IMR-90 (cell line): ENCODE results near the gene SLC22A31. TPM values are rescaled to one million over a fixed set of nuclear protein-coding genes. Genes with fewer than 3 reads are reported as not detected.

Experiments
- ATAC-seq: fragments of 200-7000 bp; cut with Tn5 transposase; 2 replicates; pipeline ENCODE4 v1.9.1; 2020; ENCODE audit warnings: low read depth, mild to moderate bottlenecking, moderate library complexity
- BruUV-seq: library from RNA; stranded (reverse); fragments of 400-500 nt; replicated peaks from 2 replicates; lab custom pipeline; 2021; lab: Mats Ljungman, UMichigan
- CTCF ChIA-PET: fragments of 300-600 bp; formaldehyde crosslinking; extraction: SDS; loops from one replicate; lab custom pipeline; 2021; ENCODE audit warnings: antibody characterized with exemption; lab: Yijun Ruan, JAX
- POLR2A ChIA-PET: fragments of 300-600 bp; sonication (Branson Sonifier 250); formaldehyde crosslinking; loops from one replicate; lab custom pipeline; 2022; ENCODE audit warnings: antibody characterized with exemption; ENCODE audit not compliant: unreplicated experiment; lab: Charles Lee
- DNase-seq: peaks from one replicate; pipeline ENCODE4 v3.0.0; 2013
- H2AFZ ChIP-seq: replicated peaks from 2 replicates; pipeline ENCODE3; 2013; ENCODE audit warnings: low read length, mild to moderate bottlenecking; ENCODE audit not compliant: poor library complexity
- H2AK5ac ChIP-seq: 2 replicates; pipeline ENCODE4 v1.6.1; 2013; ENCODE audit warnings: low read depth, low read length, inconsistent platforms
- H2AK9ac ChIP-seq: replicated peaks from 2 replicates; pipeline ENCODE3; 2013; ENCODE audit warnings: mild to moderate bottlenecking, low read depth, low read length, moderate library complexity; ENCODE audit not compliant: poor library complexity
- H2BK120ac ChIP-seq: 2 replicates; pipeline ENCODE4 v1.6.1; 2013; ENCODE audit warnings: low read depth, low read length, inconsistent platforms
- H2BK15ac ChIP-seq: 3 replicates; pipeline ENCODE4 v1.6.1; 2013; ENCODE audit warnings: low read depth, low read length, inconsistent platforms
- H2BK20ac ChIP-seq: 2 replicates; pipeline ENCODE4 v1.6.1; 2013; ENCODE audit warnings: low read depth, mild to moderate bottlenecking, inconsistent platforms, low read length, moderate library complexity
- H2BK5ac ChIP-seq: 2 replicates; pipeline ENCODE4 v1.6.1; 2013; ENCODE audit warnings: mild to moderate bottlenecking, low read depth, low read length, inconsistent platforms; ENCODE audit not compliant: poor library complexity, severe bottlenecking
- H3K14ac ChIP-seq: replicated peaks from 2 replicates; pipeline ENCODE4 v1.6.1; 2013; ENCODE audit warnings: low read depth, low read length, inconsistent platforms
- H3K18ac ChIP-seq: 2 replicates; pipeline ENCODE4 v1.6.1; 2013; ENCODE audit warnings: low read depth, low read length, control low read depth
- H3K23ac ChIP-seq: 2 replicates; pipeline ENCODE4 v1.6.1; 2013; ENCODE audit warnings: low read depth, low read length, inconsistent platforms
- H3K27ac ChIP-seq: 2 replicates; pipeline ENCODE4 v1.5.1; 2013; ENCODE audit warnings: mild to moderate bottlenecking, control low read depth, low read length; ENCODE audit not compliant: insufficient read depth
- H3K27me3 ChIP-seq: 2 replicates; pipeline ENCODE4 v1.6.1; 2013; ENCODE audit warnings: low read length; ENCODE audit not compliant: control insufficient read depth, insufficient read depth
- H3K36me3 ChIP-seq: 2 replicates; pipeline ENCODE4 v1.6.1; 2013; ENCODE audit warnings: low read length, mixed read lengths; ENCODE audit not compliant: control insufficient read depth, insufficient read depth
- H3K4ac ChIP-seq: 2 replicates; pipeline ENCODE4 v1.6.1; 2013; ENCODE audit warnings: low read depth, low read length, inconsistent platforms
- H3K4me1 ChIP-seq: 2 replicates; pipeline ENCODE4 v1.6.1; 2013; ENCODE audit warnings: low read length, mixed read lengths; ENCODE audit not compliant: control insufficient read depth, insufficient read depth
- H3K4me2 ChIP-seq: 2 replicates; pipeline ENCODE4 v1.6.1; 2013; ENCODE audit warnings: low read depth, mild to moderate bottlenecking, control low read depth, low read length, moderate library complexity
- H3K4me3 ChIP-seq: 2 replicates; pipeline ENCODE4 v1.5.1; 2013; ENCODE audit warnings: low read depth, mild to moderate bottlenecking, control low read depth, low read length, moderate library complexity; ENCODE audit not compliant: insufficient read depth
- H3K56ac ChIP-seq: 2 replicates; pipeline ENCODE4 v1.6.1; 2013; ENCODE audit warnings: low read length, inconsistent platforms; ENCODE audit not compliant: insufficient read depth; ENCODE audit errors: extremely low read depth
- H3K79me1 ChIP-seq, 2 experiments: 2 replicates each; pipeline ENCODE4 v1.6.1; 2013; ENCODE audit warnings: low read length in 2 of 2, inconsistent platforms in 1 of 2, low read depth in 1 of 2
- H3K9ac ChIP-seq: 2 replicates; pipeline ENCODE4 v1.6.1; 2013; ENCODE audit warnings: low read depth, low read length, control low read depth
- H3K9me1 ChIP-seq: 2 replicates; pipeline ENCODE4 v1.6.1; 2013; ENCODE audit warnings: low read length, inconsistent platforms; ENCODE audit not compliant: insufficient read depth
- H3K9me3 ChIP-seq: 2 replicates; pipeline ENCODE4 v1.6.1; 2013; ENCODE audit warnings: low read length; ENCODE audit not compliant: control insufficient read depth, insufficient read depth
- H4K20me1 ChIP-seq: 2 replicates; pipeline ENCODE4 v1.6.1; 2013; ENCODE audit warnings: low read length, inconsistent platforms; ENCODE audit not compliant: insufficient read depth
- H4K5ac ChIP-seq: 2 replicates; pipeline ENCODE4 v1.6.1; 2013; ENCODE audit warnings: mild to moderate bottlenecking, low read depth, low read length, control low read depth
- H4K8ac ChIP-seq, 2 experiments: 2 replicates each; pipeline ENCODE4 v1.6.1; 2013; ENCODE audit warnings: low read depth in 2 of 2, low read length in 2 of 2, control low read depth in 1 of 2, inconsistent platforms in 1 of 2
- H4K91ac ChIP-seq: 2 replicates; pipeline ENCODE4 v1.6.1; 2013; ENCODE audit warnings: low read depth, low read length, inconsistent platforms; ENCODE audit not compliant: insufficient read depth
- BHLHE40 ChIP-seq: fragments of 150-350 bp; IDR thresholded peaks from 2 replicates; pipeline ENCODE4 v1.6.1; 2016; ENCODE audit warnings: mild to moderate bottlenecking, low read depth, low read length
- FOS ChIP-seq: fragments of 150-350 bp; IDR thresholded peaks from 2 replicates; pipeline ENCODE4 v1.6.1; 2016; ENCODE audit warnings: low read depth, low read length
- MAFK ChIP-seq: IDR thresholded peaks from 2 replicates; pipeline ENCODE4 v1.6.1; 2012; ENCODE audit warnings: low read depth, low read length, improper control_type of control experiment
- NFE2L2 ChIP-seq: fragments of 150-350 bp; IDR thresholded peaks from 2 replicates; pipeline ENCODE4 v1.6.1; 2016; ENCODE audit warnings: low read depth, mild to moderate bottlenecking, low read length
- POLR2A ChIP-seq: IDR thresholded peaks from 2 replicates; pipeline ENCODE4 v1.6.1; 2012; ENCODE audit warnings: mild to moderate bottlenecking, low read depth, low read length
- RCOR1 ChIP-seq: IDR thresholded peaks from 2 replicates; pipeline ENCODE4 v1.6.1; 2012; ENCODE audit warnings: mild to moderate bottlenecking, low read length, improper control_type of control experiment; ENCODE audit not compliant: insufficient replicate concordance
- RFX5 ChIP-seq: IDR thresholded peaks from 2 replicates; pipeline ENCODE4 v1.8.0; 2012; ENCODE audit warnings: low read depth, mild to moderate bottlenecking, low read length, moderate library complexity
- SMC3 ChIP-seq: fragments of 150-350 bp; IDR thresholded peaks from 2 replicates; pipeline ENCODE4 v1.6.1; 2016; ENCODE audit warnings: low read depth, mild to moderate bottlenecking, antibody characterized with exemption, low read length, moderate library complexity
- WGBS, 2 experiments: methylation state at CpG; one replicate each; pipeline versions ENCODE4 v1.1.5 to v1.1.7; 2013; ENCODE audit warnings: missing lambda C conversion rate in 2 of 2; ENCODE audit not compliant: insufficient read length in 1 of 2; ENCODE audit errors: extremely low coverage in 2 of 2; 5-methylcytosine and 5-hydroxymethylcytosine counted together
- dilution Hi-C: fragments of 300-500 bp; cut with HindIII; formaldehyde crosslinking; loops from one replicate; pipeline ENCODE4 v1.14.3; 2018; ENCODE audit warnings: low sequenced_read_pairs; ENCODE audit not compliant: unreplicated experiment
- in situ Hi-C: fragments of 300-500 bp; cut with MboI; formaldehyde crosslinking; loops from 3 replicates; pipeline ENCODE4 v1.14.3; 2019; ENCODE audit warnings: low sequenced_read_pairs, inconsistent platforms, mixed read lengths
- intact Hi-C: fragments of 100-400 bp; cut with micrococcal nuclease; formaldehyde crosslinking; loops from 2 replicates; pipeline ENCODE4 v1.10.0; 2022
- polyA plus RNA-seq, 3 experiments: library from polyadenylated mRNA; depleted of rRNA; stranded (reverse); fragments of >200 nt; gene quantifications; 2 replicates each; pipeline ENCODE4 v1.2.3, GENCODE V29; 2012; ENCODE audit warnings: low replicate concordance in 1 of 3
- total RNA-seq: library from RNA; depleted of rRNA; stranded (reverse); fragments of >200 nt; gene quantifications from 2 replicates; pipeline ENCODE4 v1.2.3, GENCODE V29; 2012
- TF ChIP-seq, protein P1 (sequence below): fragments of 150-350 bp; IDR thresholded peaks from 2 replicates; pipeline ENCODE4 v1.6.1; 2017; ENCODE audit warnings: mild to moderate bottlenecking, antibody characterized with exemption, low read length, low read depth
- TF ChIP-seq, protein P2 (sequence below): fragments of 150-350 bp; IDR thresholded peaks from 2 replicates; pipeline ENCODE4 v1.6.1; 2016; ENCODE audit warnings: low read depth, mild to moderate bottlenecking, low read length, moderate library complexity, borderline replicate concordance

SLC22A31 gene
- total and polyA plus RNA-seq, 2 of the 4 experiments (the other 2 are of a cell fraction) = 0.18 to 5.5 TPM

DNA sequence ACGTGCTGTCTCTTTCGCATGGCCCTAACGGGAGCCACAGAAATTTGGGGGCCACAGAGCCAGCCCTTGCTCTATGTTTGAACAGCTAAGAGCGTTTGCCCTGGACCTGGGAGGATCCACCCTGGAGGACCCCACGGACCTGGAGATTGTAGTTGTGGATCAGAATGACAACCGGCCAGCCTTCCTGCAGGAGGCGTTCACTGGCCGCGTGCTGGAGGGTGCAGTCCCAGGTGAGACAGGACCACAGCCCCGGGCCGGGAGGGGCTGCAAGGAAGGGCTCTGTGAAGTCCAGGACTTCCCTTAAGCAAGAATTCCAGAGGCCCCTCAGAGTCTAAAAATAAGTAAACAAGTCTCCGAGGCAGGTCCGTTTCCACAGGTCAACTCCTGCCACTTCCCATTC, 16.9 kb downstream of the SLC22A31 start:
- no peak overlapping the region for H2AK9ac ChIP-seq
- no peak overlapping the region for H3K18ac ChIP-seq
- dilution Hi-C loops (no loop called here), in situ Hi-C loops (no loop called here), intact Hi-C loops (no loop called here)
- H3K4me1 ChIP-seq = no peaks in the 10 kb centered on the region
- ChIA-PET POLR2A (no interaction called here), CTCF (no interaction called here)
- no peak for ATAC-seq
- TF ChIP-seq BHLHE40 (no peak), POLR2A (no peak), NFE2L2 (no peak), SMC3 (no peak), RFX5 (no peak), FOS (no peak), RCOR1 (no peak), MAFK (no peak)
- TF ChIP-seq, protein P1, sequence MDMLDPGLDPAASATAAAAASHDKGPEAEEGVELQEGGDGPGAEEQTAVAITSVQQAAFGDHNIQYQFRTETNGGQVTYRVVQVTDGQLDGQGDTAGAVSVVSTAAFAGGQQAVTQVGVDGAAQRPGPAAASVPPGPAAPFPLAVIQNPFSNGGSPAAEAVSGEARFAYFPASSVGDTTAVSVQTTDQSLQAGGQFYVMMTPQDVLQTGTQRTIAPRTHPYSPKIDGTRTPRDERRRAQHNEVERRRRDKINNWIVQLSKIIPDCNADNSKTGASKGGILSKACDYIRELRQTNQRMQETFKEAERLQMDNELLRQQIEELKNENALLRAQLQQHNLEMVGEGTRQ = no peak
- TF ChIP-seq, protein P2, sequence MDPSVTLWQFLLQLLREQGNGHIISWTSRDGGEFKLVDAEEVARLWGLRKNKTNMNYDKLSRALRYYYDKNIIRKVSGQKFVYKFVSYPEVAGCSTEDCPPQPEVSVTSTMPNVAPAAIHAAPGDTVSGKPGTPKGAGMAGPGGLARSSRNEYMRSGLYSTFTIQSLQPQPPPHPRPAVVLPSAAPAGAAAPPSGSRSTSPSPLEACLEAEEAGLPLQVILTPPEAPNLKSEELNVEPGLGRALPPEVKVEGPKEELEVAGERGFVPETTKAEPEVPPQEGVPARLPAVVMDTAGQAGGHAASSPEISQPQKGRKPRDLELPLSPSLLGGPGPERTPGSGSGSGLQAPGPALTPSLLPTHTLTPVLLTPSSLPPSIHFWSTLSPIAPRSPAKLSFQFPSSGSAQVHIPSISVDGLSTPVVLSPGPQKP = no peak
- no peak overlapping the region for H2BK5ac ChIP-seq
- H3K4me2 ChIP-seq = no peak overlapping the region
- H4K91ac ChIP-seq = no peak overlapping the region
- peaks cover 31% of the 10 kb centered on the region for H3K27me3 ChIP-seq
- no peak overlapping the region for H2BK20ac ChIP-seq
- no peak overlapping the region for H2BK15ac ChIP-seq
- H3K36me3 ChIP-seq = no peaks in the 10 kb centered on the region
- H3K23ac ChIP-seq = no peak overlapping the region
- H4K20me1 ChIP-seq = no peaks in the 10 kb centered on the region; the same call in 1 of the 2 replicates
- no peak overlapping the region for H3K9ac ChIP-seq
- no peak overlapping the region for H3K4ac ChIP-seq
- H3K14ac ChIP-seq = no peak overlapping the region
- H3K56ac ChIP-seq = no peak overlapping the region
- no peak overlapping the region for H4K5ac ChIP-seq
- H4K8ac ChIP-seq = no peak overlapping the region
- no peak for DNase-seq
- H3K4me3 ChIP-seq = no peak overlapping the region
- H3K27ac ChIP-seq = no peak overlapping the region
- H3K9me3 ChIP-seq = no peaks in the 10 kb centered on the region
- no peak overlapping the region for H2BK120ac ChIP-seq
- H3K79me1 ChIP-seq = no peaks in the 10 kb centered on the region
- peak overlapping the region; percentile 51 for H2AFZ ChIP-seq
- H2AK5ac ChIP-seq = no peak overlapping the region
- no peaks in the 10 kb centered on the region for H3K9me1 ChIP-seq
- BruUV-seq = no TSS peak
- 75% methylated on average over 4 of the region's 13 CpGs; no CpG with 5 or more reads in 1 of the 2 experiments for WGBS, 2 experiments
